ENCODE measurements around the gene THAP3. TPM values are rescaled to one million over a fixed set of nuclear protein-coding genes. Genes with fewer than 3 reads are reported as not detected.
"Not testable (repeated sequence)": the region's sequence is repeated elsewhere in the genome, so short reads cannot be mapped to it uniquely, and the experiment has no call there.

The THAP3 gene
- polyA plus RNA-seq, 5 donors: 13.1 to 24.1 (median 17.8) TPM

GRCh38 chr1:6588893-6589520 lies 35.7 kb upstream of the THAP3 start:
- no peak for DNase-seq

GRCh38 chr1:6590046-6590445 lies 34.6 kb upstream of the THAP3 start:
- DNase-seq: no peak

GRCh38 chr1:6591222-6591621 lies 33.4 kb upstream of the THAP3 start:
- no peak for DNase-seq

GRCh38 chr1:6591644-6592043 lies 33.0 kb upstream of the THAP3 start:
- no peak for DNase-seq

GRCh38 chr1:6592441-6592840 lies 32.2 kb upstream of the THAP3 start:
- no peak for DNase-seq

GRCh38 chr1:6592865-6593593 lies 31.6 kb upstream of the THAP3 start:
- no peak for DNase-seq

- DNase-seq: no peak
These were observed 30.9 kb upstream of the THAP3 start for GRCh38 chr1:6593810-6594209.

- DNase-seq: no peak
These were observed 29.5 kb upstream of the THAP3 start for GRCh38 chr1:6594977-6595740.

GRCh38 chr1:6596351-6596750 lies 28.3 kb upstream of the THAP3 start:
- no peak for DNase-seq

GRCh38 chr1:6596886-6597776 lies 27.5 kb upstream of the THAP3 start:
- no peak for DNase-seq

GRCh38 chr1:6597777-6598131 lies 26.9 kb upstream of the THAP3 start:
- no peak for DNase-seq

GRCh38 chr1:6599141-6599975 lies 25.3 kb upstream of the THAP3 start:
- DNase-seq: no peak

- not testable (repeated sequence) for DNase-seq
These were observed 24.7 kb upstream of the THAP3 start for GRCh38 chr1:6599991-6600390.

GRCh38 chr1:6600410-6601048 lies 24.1 kb upstream of the THAP3 start:
- no peak for DNase-seq

GRCh38 chr1:6601049-6601922 lies 23.4 kb upstream of the THAP3 start:
- DNase-seq: peak; percentile 54 to 68

GRCh38 chr1:6601923-6602668 lies 22.6 kb upstream of the THAP3 start:
- peak; percentile 79 to 82 for DNase-seq

- DNase-seq: peak; percentile 87 to 90
These were observed 21.9 kb upstream of the THAP3 start, which contains the start of gene KLHL21 for GRCh38 chr1:6602669-6603237. Gene KLHL21 (minus strand): TSS chr1:6602869. CDS start chr1:6602817, 52 bp downstream.
